Neutrophil (primary cell): ENCODE results near the gene CLSTN2.
"Not testable (repeated sequence)": the region's sequence is repeated elsewhere in the genome, so short reads cannot be mapped to it uniquely, and the experiment has no call there.

Source experiments
- H3K27ac ChIP-seq: fragments of 200-600 bp; sonication (generic); 2 replicates; pipeline ENCODE4 v1.5.1; 2016; ENCODE audit warnings: mild to moderate bottlenecking, moderate library complexity
- H3K27me3 ChIP-seq: fragments of 200-600 bp; sonication (generic); 2 replicates; pipeline ENCODE4 v1.6.0; 2016; ENCODE audit warnings: mild to moderate bottlenecking
- H3K36me3 ChIP-seq: fragments of 200-600 bp; sonication (generic); 2 replicates; pipeline ENCODE4 v1.5.1; 2017
- H3K4me1 ChIP-seq, 2 experiments: fragments of 200-600 bp in 1 of 2; sonication (generic) in 1 of 2; 1 replicate in 1 of 2; 2 replicates in 1 of 2; pipeline versions ENCODE4 v1.5.1 to v1.6.1; 2013 to 2016; ENCODE audit warnings: low read depth in 1 of 2, low read length in 1 of 2, mild to moderate bottlenecking in 1 of 2, moderate library complexity in 1 of 2; ENCODE audit not compliant: control insufficient read depth in 1 of 2, insufficient read depth in 1 of 2
- H3K4me3 ChIP-seq, 2 experiments: fragments of 200-600 bp in 1 of 2; sonication (generic) in 1 of 2; 1 replicate in 1 of 2; 2 replicates in 1 of 2; pipeline ENCODE4 v1.5.1; 2013 to 2016; ENCODE audit warnings: low read depth in 1 of 2, low read length in 1 of 2, mild to moderate bottlenecking in 1 of 2, moderate library complexity in 1 of 2
- H3K9me3 ChIP-seq: fragments of 200-600 bp; sonication (generic); 2 replicates; pipeline ENCODE4 v1.5.1; 2016
- CTCF ChIP-seq: fragments of 200-600 bp; sonication (generic); IDR thresholded peaks from 2 replicates; pipeline ENCODE4 v1.5.1; 2016; ENCODE audit warnings: antibody characterized with exemption

The CLSTN2 gene

GRCh38 chr3:140416666-140417065 lies 481.7 kb downstream of the CLSTN2 start:
- no peak overlapping the region for H3K4me3 ChIP-seq

GRCh38 chr3:140420621-140421357 lies 485.8 kb downstream of the CLSTN2 start:
- Histone ChIP-seq H3K9me3 (no peaks in the 10 kb centered on the region), H3K36me3 (no peaks in the 10 kb centered on the region), H3K27me3 (no peaks in the 10 kb centered on the region), H3K27ac (no peak overlapping the region), H3K4me3 (no peak overlapping the region), H3K4me1 (no peaks in the 10 kb centered on the region)
- no peak for TF ChIP-seq CTCF

More at GRCh38 chr3:140416666-140417065, 481.7 kb downstream of the CLSTN2 start:
- no peak for TF ChIP-seq CTCF
- no peaks in the 10 kb centered on the region for H3K4me1 ChIP-seq
- no peaks in the 10 kb centered on the region for H3K36me3 ChIP-seq
- H3K27me3 ChIP-seq, result no peaks in the 10 kb centered on the region
- H3K27ac ChIP-seq, result no peak overlapping the region
- H3K9me3 ChIP-seq, result no peaks in the 10 kb centered on the region

- no peak overlapping the region for H3K27ac ChIP-seq
- no peaks in the 10 kb centered on the region for H3K4me1 ChIP-seq
- no peaks in the 10 kb centered on the region for H3K9me3 ChIP-seq
- no peak for TF ChIP-seq CTCF
- H3K27me3 ChIP-seq, result no peaks in the 10 kb centered on the region
- H3K36me3 ChIP-seq, result no peaks in the 10 kb centered on the region
- H3K4me3 ChIP-seq, result no peak overlapping the region
These were observed 486.9 kb downstream of the CLSTN2 start for GRCh38 chr3:140421884-140422283.

GRCh38 chr3:140423146-140423545 lies 488.2 kb downstream of the CLSTN2 start:
- Histone ChIP-seq H3K4me1 (no peaks in the 10 kb centered on the region), H3K27ac (no peak overlapping the region), H3K9me3 (no peaks in the 10 kb centered on the region), H3K27me3 (no peaks in the 10 kb centered on the region), H3K36me3 (no peaks in the 10 kb centered on the region), H3K4me3 (no peak overlapping the region)
- no peak for TF ChIP-seq CTCF

- not testable (repeated sequence) for H3K36me3 ChIP-seq, H3K4me1 ChIP-seq, H3K9me3 ChIP-seq, H3K4me3 ChIP-seq, H3K27me3 ChIP-seq, H3K27ac ChIP-seq
These were observed 488.6 kb downstream of the CLSTN2 start for GRCh38 chr3:140423574-140423973.

- no peaks in the 10 kb centered on the region for H3K4me1 ChIP-seq
- no peak overlapping the region for H3K27ac ChIP-seq
- no peak for TF ChIP-seq CTCF
- H3K27me3 ChIP-seq, result no peaks in the 10 kb centered on the region
- no peak overlapping the region for H3K4me3 ChIP-seq
- H3K9me3 ChIP-seq, result no peaks in the 10 kb centered on the region
- H3K36me3 ChIP-seq, result no peaks in the 10 kb centered on the region
These were observed 489.2 kb downstream of the CLSTN2 start for GRCh38 chr3:140424211-140424610.
